Measurements from ENCODE around the gene ZFY.

Gene ZFY

GRCh38 chrY:3023606-3024005, 88.4 kb downstream of the ZFY start:
- TF ChIP-seq SNAI2 (CRISPR knock-in tag; IDR thresholded peaks at IDR 0.05) (no peak), TCF4 (CRISPR knock-in tag; IDR thresholded peaks at IDR 0.05; ENCODE audit: borderline replicate concordance) (no peak), ZC3H10 (CRISPR knock-in tag; IDR thresholded peaks at IDR 0.05) (no peak), ZNF70 (CRISPR knock-in tag; IDR thresholded peaks at IDR 0.05) (no peak), OSR1 (CRISPR knock-in tag; IDR thresholded peaks at IDR 0.05) (no peak), CSRNP3 (CRISPR knock-in tag; IDR thresholded peaks at IDR 0.05) (no peak), PATZ1 (CRISPR knock-in tag; IDR thresholded peaks at IDR 0.05; ENCODE audit: borderline replicate concordance) (no peak), ZNF8 (CRISPR knock-in tag; IDR thresholded peaks at IDR 0.05) (no peak), CREB5 (CRISPR knock-in tag; IDR thresholded peaks at IDR 0.05; ENCODE audit: low read depth) (no peak)
- no peak for ATAC-seq

GRCh38 chrY:3025357-3025756, 90.2 kb downstream of the ZFY start:
- no peak for ATAC-seq

More at GRCh38 chrY:3025357-3025756, 90.2 kb downstream of the ZFY start:
- TF ChIP-seq ARNTL (CRISPR knock-in tag; IDR thresholded peaks at IDR 0.05; ENCODE audit: borderline replicate concordance, low read depth): no peak
- TF ChIP-seq TCF4 (CRISPR knock-in tag; IDR thresholded peaks at IDR 0.05; ENCODE audit: borderline replicate concordance): no peak
- no peak for TF ChIP-seq CSRNP3 (CRISPR knock-in tag; IDR thresholded peaks at IDR 0.05)
- no peak for TF ChIP-seq ISL1 (CRISPR knock-in tag; IDR thresholded peaks at IDR 0.05)
- TF ChIP-seq CREB5 (CRISPR knock-in tag; IDR thresholded peaks at IDR 0.05; ENCODE audit: low read depth): no peak

All from SK-N-SH treated with all-trans-retinoic acid at 6 μM for 48 hours (cell line).